Neuronal stem cell (in vitro differentiated cells): ENCODE results near the gene ODC1.
"Not testable (repeated sequence)": the region's sequence is repeated elsewhere in the genome, so short reads cannot be mapped to it uniquely, and the experiment has no call there.

Experiments used
- DNase-seq: peaks from one replicate; pipeline ENCODE4 v3.0.0-alpha.2; 2013; ENCODE audit warnings: low spot score
- H2AFZ ChIP-seq: one replicate; pipeline ENCODE4 v1.6.1; 2013; ENCODE audit warnings: mild to moderate bottlenecking, low read length, inconsistent platforms
- H2AK5ac ChIP-seq: 2 replicates; pipeline ENCODE4 v1.6.1; 2013; ENCODE audit warnings: low read depth, mild to moderate bottlenecking, inconsistent platforms, low read length, moderate library complexity, mixed read lengths
- H2BK120ac ChIP-seq: 2 replicates; pipeline ENCODE4 v1.6.1; 2013; ENCODE audit warnings: low read depth, mild to moderate bottlenecking, inconsistent platforms, low read length, moderate library complexity, mixed read lengths
- H2BK12ac ChIP-seq: one replicate; pipeline ENCODE4 v1.6.1; 2013; ENCODE audit warnings: low read length, inconsistent platforms
- H2BK15ac ChIP-seq: 2 replicates; pipeline ENCODE4 v1.6.1; 2013; ENCODE audit warnings: mild to moderate bottlenecking, low read length, inconsistent platforms, mixed read lengths
- H2BK5ac ChIP-seq: one replicate; pipeline ENCODE4 v1.6.1; 2013; ENCODE audit warnings: inconsistent platforms, mild to moderate bottlenecking, low read length, moderate library complexity
- H3K14ac ChIP-seq: one replicate; pipeline ENCODE4 v1.6.1; 2013; ENCODE audit warnings: low read length, inconsistent platforms
- H3K18ac ChIP-seq: 2 replicates; pipeline ENCODE4 v1.6.1; 2013; ENCODE audit warnings: low read length, inconsistent platforms
- H3K23ac ChIP-seq: 2 replicates; pipeline ENCODE4 v1.6.1; 2013; ENCODE audit warnings: low read depth, mild to moderate bottlenecking, mixed read lengths, low read length, inconsistent platforms; ENCODE audit not compliant: poor library complexity
- H3K27ac ChIP-seq: replicated peaks from 3 replicates; pipeline ENCODE4 v1.5.1; 2013; ENCODE audit warnings: low read length, inconsistent platforms
- H3K27me3 ChIP-seq, 3 experiments: 2 replicates each; pipeline ENCODE4 v1.6.1; 2013; ENCODE audit warnings: low read length in 3 of 3, mild to moderate bottlenecking in 2 of 3, inconsistent platforms in 1 of 3, low read depth in 1 of 3, mixed read lengths in 1 of 3, moderate library complexity in 1 of 3; ENCODE audit not compliant: control insufficient read depth in 3 of 3, insufficient read depth in 3 of 3
- H3K36me3 ChIP-seq, 2 donors: replicated peaks in 1 of 2; 2 replicates each; pipeline ENCODE4 v1.6.1; 2013; ENCODE audit warnings: low read length in 2 of 2; ENCODE audit not compliant: control insufficient read depth in 2 of 2, insufficient read depth in 2 of 2
- H3K4ac ChIP-seq: 2 replicates; pipeline ENCODE4 v1.6.1; 2013; ENCODE audit warnings: inconsistent platforms, mild to moderate bottlenecking, low read length, moderate library complexity
- H3K4me1 ChIP-seq, 2 donors: 1 replicate in 1 of 2; 2 replicates in 1 of 2; pipeline ENCODE4 v1.6.1; 2013; ENCODE audit warnings: low read length in 2 of 2, low read depth in 1 of 2; ENCODE audit not compliant: control insufficient read depth in 2 of 2, insufficient read depth in 1 of 2
- H3K4me2 ChIP-seq: one replicate; pipeline ENCODE4 v1.6.1; 2013; ENCODE audit warnings: mild to moderate bottlenecking, low read length, inconsistent platforms; ENCODE audit not compliant: insufficient read depth, poor library complexity, severe bottlenecking
- H3K4me3 ChIP-seq, 2 donors: 2 replicates each; pipeline ENCODE4 v1.5.1; 2013; ENCODE audit warnings: low read length in 2 of 2, mild to moderate bottlenecking in 2 of 2, inconsistent platforms in 1 of 2, moderate library complexity in 1 of 2
- H3K79me1 ChIP-seq: one replicate; pipeline ENCODE4 v1.6.1; 2013; ENCODE audit warnings: low read depth, mild to moderate bottlenecking, inconsistent platforms, low read length, moderate library complexity
- H3K9ac ChIP-seq: one replicate; pipeline ENCODE4 v1.6.1; 2013; ENCODE audit warnings: mild to moderate bottlenecking, low read depth, low read length, inconsistent platforms; ENCODE audit not compliant: poor library complexity
- H3K9me3 ChIP-seq, 2 donors: replicated peaks in 1 of 2; 2 replicates each; pipeline versions ENCODE3 to v1.6.1; 2013; ENCODE audit warnings: low read length in 2 of 2, mild to moderate bottlenecking in 2 of 2, inconsistent platforms in 1 of 2, low read depth in 1 of 2, mixed read lengths in 1 of 2, moderate library complexity in 1 of 2; ENCODE audit not compliant: control insufficient read depth in 2 of 2, insufficient read depth in 1 of 2
- H4K8ac ChIP-seq: one replicate; pipeline ENCODE4 v1.6.1; 2013; ENCODE audit warnings: low read depth, mild to moderate bottlenecking, inconsistent platforms, low read length, moderate library complexity
- H4K91ac ChIP-seq: one replicate; pipeline ENCODE4 v1.6.1; 2013; ENCODE audit warnings: low read length, low read depth, mild to moderate bottlenecking, inconsistent platforms; ENCODE audit not compliant: poor library complexity
- WGBS, 2 donors: extraction: QIAGEN DNeasy Blood & Tissue Kit; methylation state at CpG; one replicate each; pipeline ENCODE4 v1.1.7; 2013; ENCODE audit warnings: missing lambda C conversion rate in 2 of 2, mixed read lengths in 1 of 2; ENCODE audit not compliant: insufficient read length in 2 of 2, insufficient replicate concordance in 1 of 2; ENCODE audit errors: extremely low coverage in 2 of 2; 5-methylcytosine and 5-hydroxymethylcytosine counted together

The ODC1 gene

DNA sequence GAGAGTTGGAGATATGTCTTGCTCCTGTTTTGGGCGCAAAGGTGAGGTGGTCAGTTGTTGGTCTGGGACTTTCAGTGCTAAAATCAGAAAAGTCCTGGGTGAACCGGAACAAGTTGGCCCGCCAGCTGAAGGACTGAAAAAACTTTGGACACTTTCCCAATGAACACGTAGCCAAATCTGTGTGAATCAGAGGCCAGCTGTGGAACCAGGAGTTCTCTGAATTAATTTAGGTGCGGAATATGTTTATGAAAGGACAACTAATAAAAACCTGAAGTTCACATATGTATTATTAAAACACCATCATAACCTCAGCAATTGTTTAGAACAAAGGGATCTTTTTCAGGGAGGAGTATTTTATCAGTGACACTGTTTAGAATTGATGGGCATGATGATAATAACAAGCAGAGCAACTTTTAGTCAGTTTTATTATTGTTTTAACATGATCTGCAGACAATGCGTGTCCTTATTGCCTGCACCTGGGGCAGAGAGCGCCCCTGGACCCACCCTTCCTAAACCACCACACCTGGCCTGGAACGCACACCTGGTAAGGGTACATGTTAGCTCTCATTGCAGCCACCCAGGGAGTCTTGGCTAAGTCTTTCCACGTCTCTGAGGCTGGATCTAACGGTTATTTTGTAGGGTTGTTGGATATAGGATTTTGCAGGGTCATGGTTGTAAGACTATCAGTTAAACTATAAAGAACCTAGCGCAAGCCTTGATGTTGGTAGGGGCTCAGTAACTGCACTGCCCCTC lies 9.9 kb upstream of the ODC1 start:
- H3K18ac ChIP-seq: no peak overlapping the region
- H2BK15ac ChIP-seq: no peak overlapping the region
- H2AFZ ChIP-seq: no peak overlapping the region
- H3K4me2 ChIP-seq: no peak overlapping the region
- no peak overlapping the region for H3K4ac ChIP-seq
- H3K79me1 ChIP-seq: no peaks in the 10 kb centered on the region
- peaks cover 0 to 12% of the 10 kb centered on the region in 2 donors for H3K4me1 ChIP-seq
- no peak overlapping the region for H3K27ac ChIP-seq
- no peak overlapping the region for H3K23ac ChIP-seq
- no peaks in the 10 kb centered on the region for H3K36me3 ChIP-seq
- no peak overlapping the region for H4K91ac ChIP-seq
- H3K4me3 ChIP-seq: no peak overlapping the region
- H3K14ac ChIP-seq: no peak overlapping the region
- H3K9ac ChIP-seq: no peak overlapping the region
- no peak overlapping the region for H4K8ac ChIP-seq
- peaks cover 0 to 5% (median 0%) of the 10 kb centered on the region in 3 experiments for H3K27me3 ChIP-seq
- DNase-seq: no peak
- no peak overlapping the region for H2BK120ac ChIP-seq
- H2BK5ac ChIP-seq: no peak overlapping the region
- H3K9me3 ChIP-seq: no peaks in the 10 kb centered on the region
- H2BK12ac ChIP-seq: no peak overlapping the region
- WGBS, 2 donors: no CpG with 5 or more reads among the region's 11 CpGs
- no peak overlapping the region for H2AK5ac ChIP-seq

DNA sequence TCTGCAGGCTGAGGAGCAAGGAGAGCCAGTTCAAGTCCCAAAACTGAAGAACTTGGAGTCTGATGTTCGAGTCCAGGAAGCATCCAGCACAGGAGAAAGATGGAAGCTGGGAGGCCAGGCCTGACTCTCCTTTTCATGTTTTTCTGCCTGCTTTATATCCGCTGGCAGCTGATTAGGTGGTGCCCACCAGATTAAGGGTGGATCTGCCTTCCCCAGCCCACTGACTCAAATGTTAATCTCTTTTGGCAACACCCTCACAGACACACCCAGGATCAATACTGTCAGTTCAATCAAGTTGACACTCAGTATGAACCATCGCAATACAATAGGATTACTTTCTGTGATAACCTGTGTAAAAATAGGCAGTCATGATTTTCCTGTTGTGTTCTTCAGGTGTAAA lies 9.1 kb upstream of the ODC1 start:
- H3K4me3 ChIP-seq, H3K9ac ChIP-seq, H3K18ac ChIP-seq, H2AFZ ChIP-seq, H2BK120ac ChIP-seq, H2AK5ac ChIP-seq, H2BK12ac ChIP-seq, H3K4me2 ChIP-seq, H3K23ac ChIP-seq, H3K14ac ChIP-seq, DNase-seq, H3K4ac ChIP-seq, H4K91ac ChIP-seq, H2BK15ac ChIP-seq, H2BK5ac ChIP-seq, H3K27ac ChIP-seq, H3K9me3 ChIP-seq, H3K36me3 ChIP-seq, H3K27me3 ChIP-seq, H4K8ac ChIP-seq, H3K79me1 ChIP-seq: not testable (repeated sequence)
- peaks cover 0 to 13% of the 10 kb centered on the region in 2 donors for H3K4me1 ChIP-seq
- no CpG with 5 or more reads among the region's 3 CpGs for WGBS, 2 donors

DNA sequence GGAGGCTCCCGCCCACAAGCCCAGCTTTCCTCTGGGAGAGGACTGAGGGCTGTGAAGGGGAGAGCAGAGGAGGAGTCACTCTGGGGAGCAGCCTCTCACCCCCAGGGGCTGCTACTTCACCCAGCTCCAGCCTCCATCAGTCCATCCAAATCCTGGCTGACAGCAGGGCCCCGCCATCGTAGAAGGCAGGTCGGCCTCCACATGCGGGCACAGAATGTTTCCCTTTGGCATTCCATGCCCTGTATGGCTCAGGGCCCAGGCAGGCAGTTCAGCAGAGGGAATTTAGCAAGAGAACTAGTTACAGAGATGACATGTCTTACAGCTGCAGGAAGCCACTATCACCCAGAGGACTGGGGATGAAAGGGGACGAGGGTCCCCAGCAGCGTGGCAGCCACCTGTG lies 6.4 kb upstream of the ODC1 start:
- Histone ChIP-seq H3K36me3 (no peaks in the 10 kb centered on the region), H3K23ac (no peak overlapping the region), H3K14ac (peak overlapping the region; percentile 59), H3K4me2 (no peak overlapping the region), H4K91ac (no peak overlapping the region), H3K4me1 (peaks cover 2 to 17% of the 10 kb centered on the region in 2 donors), H2AFZ (no peak overlapping the region), H2BK12ac (no peak overlapping the region), H3K18ac (peak overlapping the region; percentile 95), H2BK120ac (peak overlapping the region; percentile 65), H2BK15ac (peak overlapping the region; percentile 3), H3K27ac (no peak overlapping the region), H3K79me1 (no peaks in the 10 kb centered on the region), H3K9me3 (no peaks in the 10 kb centered on the region), H2BK5ac (no peak overlapping the region), H3K4me3 (no peak overlapping the region), H3K9ac (no peak overlapping the region), H4K8ac (no peak overlapping the region), H3K4ac (no peak overlapping the region), H2AK5ac (peak overlapping the region; percentile 93), H3K27me3 (no peaks in the 10 kb centered on the region)
- DNase-seq: no peak
- no CpG with 5 or more reads among the region's 7 CpGs for WGBS, 2 donors

DNA sequence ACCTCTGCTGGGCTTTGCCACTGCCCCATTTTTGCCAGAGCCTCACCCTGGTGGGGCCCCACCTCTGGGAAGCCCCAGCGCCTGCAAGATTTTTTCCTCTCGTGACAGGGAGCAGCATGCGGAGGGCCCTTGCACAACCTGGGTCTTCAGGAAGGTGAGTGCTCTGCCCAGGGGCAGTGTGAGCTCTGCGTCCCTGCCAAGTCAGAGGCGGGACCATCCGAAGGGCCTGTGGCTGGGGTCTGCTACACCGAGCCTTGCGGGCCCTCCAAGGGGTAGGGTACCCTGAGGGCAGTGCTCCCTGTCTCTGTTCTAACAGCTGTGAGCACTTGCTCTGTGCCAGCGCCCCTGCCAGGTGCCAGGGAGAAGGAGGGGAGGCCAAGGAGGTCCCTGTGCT lies 5.8 kb upstream of the ODC1 start:
- Histone ChIP-seq H3K27me3 (no peaks in the 10 kb centered on the region), H4K8ac (no peak overlapping the region), H3K4me2 (no peak overlapping the region)

More for the DNA sequence above, 5.8 kb upstream of the ODC1 start:
- Histone ChIP-seq H3K4me1 (peaks cover 3 to 18% of the 10 kb centered on the region in 2 donors), H2AK5ac (peak overlapping the region; percentile 93), H3K4ac (peak overlapping the region; percentile 69), H3K4me3 (no peak overlapping the region), H3K79me1 (no peaks in the 10 kb centered on the region), H3K23ac (no peak overlapping the region), H3K9ac (peak overlapping the region; percentile 65), H2BK12ac (peak overlapping the region; percentile 95), H2BK5ac (no peak overlapping the region), H3K18ac (peak overlapping the region; percentile 95), H3K9me3 (no peaks in the 10 kb centered on the region), H2BK15ac (peak overlapping the region; percentile 3), H2AFZ (no peak overlapping the region), H2BK120ac (peak overlapping the region; percentile 65), H4K91ac (no peak overlapping the region), H3K27ac (no peak overlapping the region), H3K36me3 (no peaks in the 10 kb centered on the region), H3K14ac (peak overlapping the region; percentile 72)
- WGBS, 2 donors: no CpG with 5 or more reads among the region's 9 CpGs
- DNase-seq: no peak
